CMK (cell line): ENCODE results near the gene MARVELD2.

Experiments used
- DNase-seq: peaks from one replicate; pipeline ENCODE4 v3.0.0-alpha.2; 2010; ENCODE audit warnings: low read depth

The MARVELD2 gene

DNA sequence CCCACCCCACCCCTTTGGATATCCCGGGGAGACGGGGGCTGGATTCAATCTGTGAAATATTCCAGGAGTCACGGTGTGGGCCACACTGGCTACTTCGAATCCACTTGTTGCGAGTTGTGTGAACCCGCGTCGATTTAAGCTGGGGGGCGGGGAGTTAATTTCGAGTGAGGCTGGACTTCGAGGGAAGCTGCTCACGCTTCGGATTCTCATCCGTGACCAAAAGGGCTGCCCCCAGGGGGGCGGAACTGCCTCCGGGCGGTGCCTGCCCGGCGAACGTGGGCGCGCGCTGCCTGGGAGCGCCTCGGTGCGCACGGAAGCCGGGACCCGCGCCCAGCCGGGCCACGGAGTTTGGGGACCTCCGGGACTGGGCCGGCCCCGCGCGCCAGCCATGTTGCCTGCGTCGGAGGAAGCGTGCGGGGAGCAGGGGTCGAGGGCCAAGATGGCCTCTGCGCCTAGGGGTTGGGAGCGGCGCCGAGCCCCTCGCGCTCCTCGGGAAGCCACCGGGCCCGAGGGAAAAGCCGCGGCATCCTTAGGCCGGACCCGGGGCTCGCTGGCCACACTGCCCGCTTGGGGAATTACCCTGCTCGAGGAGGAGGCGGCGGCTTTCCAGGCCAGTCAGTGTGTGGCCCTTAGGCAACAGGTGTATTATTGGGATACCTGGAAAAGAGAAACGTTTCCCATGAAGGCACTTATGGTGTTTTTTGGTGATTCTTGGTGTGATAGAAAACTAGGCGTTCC, 78.6 kb downstream of the MARVELD2 start:
- no peak for DNase-seq
